GM10847 (cell line): Measurements from ENCODE around the gene SLC26A11.

Experiments used
- POLR2A ChIP-seq: IDR thresholded peaks from 2 replicates; pipeline ENCODE4 v1.6.1; 2011; ENCODE audit not compliant: insufficient read length; ENCODE audit errors: extremely low read depth

Gene SLC26A11

GRCh38 chr17:80220054-80220735 is at the start of gene SLC26A11, which contains the start of gene SGSH:
Gene SLC26A11 (plus strand): TSS chr17:80220427. CDS start chr17:80221561, 1,134 bp downstream.
Gene SGSH (minus strand): TSS chr17:80220333. CDS start chr17:80220313, 20 bp downstream.
- TF ChIP-seq POLR2A, result peak; percentile 24

GRCh38 chr17:80171681-80172080 is 48.5 kb upstream of the SLC26A11 start:
- no peak for TF ChIP-seq POLR2A

GRCh38 chr17:80173126-80173525 is 47.1 kb upstream of the SLC26A11 start:
- no peak for TF ChIP-seq POLR2A

- TF ChIP-seq POLR2A, result no peak
These were observed 46.3 kb upstream of the SLC26A11 start for GRCh38 chr17:80173916-80174315.

- no peak for TF ChIP-seq POLR2A
These were observed 43.5 kb upstream of the SLC26A11 start for GRCh38 chr17:80176757-80177156.

- no peak for TF ChIP-seq POLR2A
These were observed 42.1 kb upstream of the SLC26A11 start for GRCh38 chr17:80177986-80178595.

- no peak for TF ChIP-seq POLR2A
These were observed 40.0 kb upstream of the SLC26A11 start for GRCh38 chr17:80180192-80180591.

- TF ChIP-seq POLR2A, result no peak
These were observed 38.8 kb upstream of the SLC26A11 start for GRCh38 chr17:80181431-80181830.

- TF ChIP-seq POLR2A, result no peak
These were observed 37.9 kb upstream of the SLC26A11 start for GRCh38 chr17:80182118-80182844.

GRCh38 chr17:80182845-80183223 is 37.4 kb upstream of the SLC26A11 start:
- TF ChIP-seq POLR2A, result no peak

- no peak for TF ChIP-seq POLR2A
These were observed 36.4 kb upstream of the SLC26A11 start for GRCh38 chr17:80183581-80184422.

- no peak for TF ChIP-seq POLR2A
These were observed 35.9 kb upstream of the SLC26A11 start for GRCh38 chr17:80184423-80184714.

GRCh38 chr17:80185968-80186367 is 34.3 kb upstream of the SLC26A11 start:
- no peak for TF ChIP-seq POLR2A

- no peak for TF ChIP-seq POLR2A
These were observed 33.1 kb upstream of the SLC26A11 start for GRCh38 chr17:80187090-80187489.

- TF ChIP-seq POLR2A, result no peak
These were observed 32.7 kb upstream of the SLC26A11 start for GRCh38 chr17:80187515-80187941.
